Hypothalamus (tissue), 51 donors: ENCODE results near the gene SAMD4B.
"Not testable (repeated sequence)": the region's sequence is repeated elsewhere in the genome, so short reads cannot be mapped to it uniquely, and the experiment has no call there.

Experiments used
- DNase-seq, 51 donors: peaks; one replicate each; lab custom pipeline; 2025; lab: John Stamatoyannopoulos, UW

The SAMD4B gene

GRCh38 chr19:39341719-39342604 is at the start of gene SAMD4B:
Gene SAMD4B (plus strand): TSS chr19:39342421. CDS start chr19:39356894, 14,473 bp downstream.
- peak; percentile 60 to 100 (median 98) for DNase-seq

GRCh38 chr19:39293394-39293793 is 48.8 kb upstream of the SAMD4B start:
- no peak for DNase-seq

- DNase-seq, result no peak
Observed at GRCh38 chr19:39296055-39296645, 46.1 kb upstream of the SAMD4B start, which contains the start of gene IFNL1. Gene IFNL1 (plus strand): TSS chr19:39296407. CDS start chr19:39296422, 15 bp downstream.

- no peak for DNase-seq
Observed at GRCh38 chr19:39296906-39297305, 45.3 kb upstream of the SAMD4B start.

GRCh38 chr19:39297931-39298634 is 44.1 kb upstream of the SAMD4B start:
- no peak for DNase-seq

GRCh38 chr19:39299404-39299803 is 42.8 kb upstream of the SAMD4B start:
- no peak for DNase-seq

GRCh38 chr19:39299832-39300231 is 42.4 kb upstream of the SAMD4B start:
- DNase-seq, result no peak

- no peak for DNase-seq
Observed at GRCh38 chr19:39301021-39301420, 41.2 kb upstream of the SAMD4B start.

- no peak for DNase-seq
Observed at GRCh38 chr19:39301562-39301961, 40.7 kb upstream of the SAMD4B start.

GRCh38 chr19:39303373-39304184 is 38.6 kb upstream of the SAMD4B start:
- DNase-seq, result no peak

GRCh38 chr19:39304185-39304513 is 38.1 kb upstream of the SAMD4B start:
- DNase-seq, result no peak

- no peak for DNase-seq
Observed at GRCh38 chr19:39304701-39305571, 37.3 kb upstream of the SAMD4B start.

GRCh38 chr19:39306075-39306474 is 36.1 kb upstream of the SAMD4B start:
- DNase-seq, result no peak

GRCh38 chr19:39307046-39307821 is 35.0 kb upstream of the SAMD4B start:
- no peak for DNase-seq

GRCh38 chr19:39307822-39308530 is 34.2 kb upstream of the SAMD4B start:
- DNase-seq, result no peak

- no peak for DNase-seq
Observed at GRCh38 chr19:39308531-39309304, 33.5 kb upstream of the SAMD4B start.

GRCh38 chr19:39309305-39309670 is 32.9 kb upstream of the SAMD4B start:
- DNase-seq, result not testable (repeated sequence)
